HG03060 (cell line): ENCODE data around the gene STXBP2.

Experiments
- ATAC-seq: cut with Tn5 transposase; IDR thresholded peaks from one replicate; pipeline ENCODE4 v1.9.1; 2021; ENCODE audit warnings: low read depth, moderate number of reproducible peaks; ENCODE audit not compliant: unreplicated experiment

The STXBP2 gene

GRCh38 chr19:7612282-7613274 is 24.3 kb upstream of the STXBP2 start:
- ATAC-seq, result no peak

DNA sequence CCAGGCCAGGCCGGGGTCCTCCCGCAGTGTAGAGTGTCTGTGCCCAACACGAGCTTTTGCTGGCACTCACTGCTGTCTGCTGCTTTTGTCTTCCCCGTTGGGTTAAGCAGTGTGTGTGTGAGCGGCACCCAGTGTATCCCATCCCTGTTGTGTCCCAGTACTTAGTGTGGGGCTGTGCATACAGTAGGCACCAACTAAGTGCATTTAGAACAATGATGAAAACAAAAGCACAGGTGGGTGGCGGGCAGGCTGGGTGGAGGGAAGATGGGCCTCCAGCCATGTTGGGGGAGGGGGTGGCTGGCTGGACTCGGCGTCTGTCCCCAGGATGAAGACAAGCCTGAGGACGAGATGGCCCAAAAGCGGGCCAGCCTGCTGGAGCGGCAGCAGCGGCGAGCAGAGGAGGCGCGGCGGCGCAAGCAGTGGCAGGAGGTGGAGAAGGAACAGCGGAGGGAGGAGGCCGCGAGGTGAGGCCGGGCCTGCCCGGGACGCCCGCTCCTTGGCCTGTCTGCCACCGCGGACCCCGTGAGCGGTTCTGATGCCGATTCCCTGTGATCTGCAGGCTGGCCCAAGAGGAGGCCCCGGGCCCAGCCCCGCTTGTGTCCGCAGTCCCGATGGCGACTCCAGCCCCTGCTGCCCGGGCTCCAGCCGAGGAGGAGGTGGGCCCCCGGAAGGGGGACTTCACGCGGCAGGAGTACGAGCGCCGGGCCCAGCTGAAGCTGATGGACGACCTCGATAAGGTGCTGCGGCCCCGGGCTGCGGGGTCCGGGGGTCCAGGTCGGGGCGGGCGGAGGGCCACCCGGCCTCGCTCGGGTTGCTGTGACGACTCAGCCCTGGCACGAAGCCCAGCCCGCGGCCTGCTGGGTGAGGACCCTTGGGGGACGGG is 21.8 kb upstream of the STXBP2 start:
- no peak for ATAC-seq

- no peak for ATAC-seq
These were observed 19.7 kb upstream of the STXBP2 start for GRCh38 chr19:7617172-7617571.

- no peak for ATAC-seq
These were observed 19.2 kb upstream of the STXBP2 start for GRCh38 chr19:7617735-7618134.

DNA sequence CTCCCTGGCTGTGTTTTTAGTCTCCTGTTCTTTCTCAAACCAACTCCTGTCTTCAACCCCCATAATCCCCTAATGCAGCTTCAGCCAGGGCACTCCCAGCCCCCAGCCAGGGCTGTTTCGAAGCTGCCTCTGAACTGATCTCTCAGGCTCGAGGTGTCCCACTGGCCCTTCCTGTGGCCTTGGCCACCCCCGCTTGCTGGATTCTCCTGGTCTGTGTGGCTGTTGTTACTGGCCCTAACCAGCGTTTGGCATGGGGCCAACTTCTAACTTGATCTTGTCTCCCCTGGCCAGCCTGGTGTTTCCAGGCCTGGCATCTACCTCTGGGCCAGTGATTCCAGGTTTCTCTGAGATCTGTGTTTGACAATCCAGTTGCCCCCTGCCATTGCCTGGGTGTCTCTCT is 18.6 kb upstream of the STXBP2 start:
- ATAC-seq, result no peak

DNA sequence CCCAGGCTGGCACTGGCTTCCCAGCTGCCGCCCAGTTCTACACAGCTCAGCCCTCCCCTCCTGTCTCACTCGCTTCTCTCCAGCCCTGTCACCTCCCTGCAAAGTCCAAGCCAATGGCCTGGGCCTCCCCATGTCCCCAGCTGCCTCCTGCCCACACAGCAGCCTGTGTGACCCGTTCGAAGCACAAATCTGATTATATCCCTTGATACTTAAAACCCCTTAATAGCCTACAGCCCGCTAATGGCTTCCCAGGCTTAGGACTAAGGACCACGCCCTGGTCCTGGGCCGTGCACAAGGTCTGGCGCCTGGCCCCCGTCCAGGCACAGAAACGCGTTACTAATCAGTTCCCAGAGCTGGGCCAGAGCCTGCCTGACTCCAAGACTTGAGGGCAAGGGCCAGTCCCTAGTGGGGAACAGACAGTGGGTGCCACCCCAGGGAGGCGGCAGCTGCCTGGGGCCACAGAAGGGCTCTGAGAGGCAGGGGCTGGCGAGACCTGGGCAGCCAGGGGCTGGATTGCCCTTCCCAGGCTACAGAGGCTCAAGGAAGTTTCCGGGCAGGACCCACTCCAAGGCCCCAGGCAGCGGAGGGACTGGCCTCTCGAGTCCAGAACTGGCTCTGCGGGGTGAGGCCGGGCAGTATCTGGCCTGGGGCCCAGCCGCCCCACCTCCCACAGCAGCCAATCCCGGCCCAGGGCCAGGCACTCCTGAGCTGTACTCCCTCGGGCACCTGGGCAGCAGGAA is 18.0 kb upstream of the STXBP2 start:
- ATAC-seq, result no peak

DNA sequence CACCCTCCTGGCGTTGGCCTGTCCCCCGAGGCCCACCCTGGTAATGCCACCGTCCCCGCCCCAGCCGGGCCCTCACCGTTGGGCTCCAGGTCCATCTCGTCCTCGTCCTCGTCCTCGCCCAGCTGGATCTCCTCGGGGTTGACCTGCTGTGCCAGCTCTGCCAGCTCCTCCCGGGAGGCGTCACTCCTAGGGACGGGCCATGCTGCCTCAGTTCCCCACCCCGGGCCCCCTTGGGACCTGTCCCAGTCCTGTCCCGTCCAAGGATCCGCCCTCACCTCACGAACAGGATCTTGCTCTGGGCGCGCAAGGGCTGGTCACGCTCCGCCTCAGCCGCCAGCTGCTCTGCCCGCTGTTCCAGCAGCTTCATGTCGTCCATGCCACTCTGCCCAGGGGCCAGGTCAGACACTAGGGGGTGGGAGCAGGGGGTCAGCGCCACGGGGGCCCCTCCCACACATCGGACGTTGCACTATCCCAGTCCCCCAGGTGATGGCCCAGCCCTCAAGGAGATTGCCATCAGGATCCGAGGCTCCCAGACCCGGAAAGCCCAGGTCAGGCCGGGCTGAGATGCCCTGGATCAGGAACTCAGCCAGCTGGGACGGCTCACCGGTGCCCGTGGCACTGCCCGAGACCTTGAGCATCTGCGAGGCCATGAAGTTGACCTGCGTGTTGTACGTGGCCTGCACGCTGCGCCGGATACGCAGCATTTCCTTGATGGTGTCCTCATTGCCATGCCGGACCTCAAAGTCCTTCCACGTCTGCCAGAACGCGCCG is 17.1 kb upstream of the STXBP2 start:
- no peak for ATAC-seq

DNA sequence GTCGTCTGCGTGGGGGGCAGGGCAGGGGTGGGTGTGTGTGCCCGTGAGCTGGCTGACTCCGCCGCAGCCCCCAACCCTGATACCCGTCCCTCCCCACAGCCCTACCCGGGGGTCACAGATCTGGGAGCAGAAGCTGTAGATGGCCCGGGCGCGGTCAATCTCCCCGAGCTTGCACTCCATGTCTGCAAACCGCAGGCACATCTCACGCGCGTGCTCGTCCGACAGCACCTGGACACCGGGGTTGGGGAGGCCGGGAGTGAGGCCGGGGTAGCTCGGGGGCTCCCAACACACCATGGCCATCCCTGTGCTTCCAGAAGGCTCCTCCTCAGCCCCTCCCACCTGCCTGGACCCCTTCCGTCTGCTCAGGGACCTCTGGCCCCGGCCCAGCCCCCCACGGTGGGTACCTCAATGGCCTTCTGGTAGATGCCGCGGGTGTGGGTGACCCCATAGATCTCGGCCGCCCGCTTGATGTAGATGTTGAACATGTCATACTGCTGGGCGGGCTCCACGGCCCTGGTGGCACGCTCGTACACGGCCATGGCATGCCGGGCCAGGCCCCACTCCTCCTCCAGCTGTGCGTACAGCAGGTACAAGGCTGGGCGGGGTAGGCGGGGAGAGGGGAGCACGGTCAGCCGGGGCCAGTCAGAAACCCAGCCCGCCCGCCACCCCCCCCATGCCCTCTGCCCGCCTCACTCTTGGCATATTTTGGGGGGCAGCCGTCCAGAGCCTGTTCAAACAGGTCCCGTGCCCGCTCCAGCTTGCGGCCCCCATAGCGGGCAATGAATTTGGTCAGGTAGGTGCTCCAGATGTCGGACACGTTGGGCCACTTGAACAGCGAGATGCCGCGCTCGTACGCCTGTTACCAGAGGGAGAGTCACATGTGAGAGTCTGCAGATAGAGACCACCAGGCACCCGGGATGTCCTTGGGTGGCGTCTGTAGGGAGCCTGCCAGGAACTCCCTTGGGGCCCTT is 16.2 kb upstream of the STXBP2 start:
- no peak for ATAC-seq

- no peak for ATAC-seq
These were observed 13.8 kb upstream of the STXBP2 start for GRCh38 chr19:7622933-7623685.

DNA sequence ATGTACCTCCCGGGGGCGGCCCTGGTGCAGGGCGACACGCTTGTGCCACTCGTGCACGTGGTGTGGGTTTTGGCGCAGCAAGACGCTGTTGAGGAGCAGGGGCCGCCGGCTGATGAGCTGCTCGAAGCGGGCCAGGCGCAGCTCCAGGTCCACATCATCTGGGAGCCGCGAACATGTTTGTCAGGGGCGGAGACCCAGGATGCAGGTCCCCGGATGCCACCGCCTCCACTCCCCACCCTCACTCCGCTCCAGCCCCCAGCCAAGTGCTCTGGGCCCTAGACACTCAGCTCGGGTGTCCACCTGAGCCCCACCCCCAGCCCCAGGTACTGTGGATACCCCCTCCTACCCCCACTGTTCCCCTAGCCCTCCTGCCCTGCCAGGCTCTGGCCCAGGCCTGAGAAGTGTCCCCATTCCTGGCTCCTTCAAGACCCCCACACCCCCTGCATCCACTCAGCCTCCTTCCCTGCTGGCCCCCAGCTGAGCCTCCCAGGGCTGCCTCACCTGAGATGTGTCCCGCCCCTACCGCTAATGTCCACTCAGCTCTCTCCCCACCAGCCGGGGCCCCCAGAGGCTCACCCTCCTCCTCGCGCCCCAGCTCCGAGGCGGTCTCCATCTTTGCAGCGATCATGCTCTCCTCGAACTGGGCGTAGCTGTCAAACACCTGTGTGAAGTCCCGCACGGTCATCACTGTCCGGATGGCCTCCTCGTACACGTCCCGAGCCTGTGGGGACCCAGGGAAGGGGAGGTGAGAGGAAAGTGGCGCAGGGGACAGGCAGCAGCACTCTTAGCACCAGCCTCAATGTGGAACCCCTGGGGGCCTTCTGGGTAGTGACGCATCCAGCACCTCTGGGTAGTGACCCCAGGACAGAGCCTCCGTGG is 12.9 kb upstream of the STXBP2 start:
- no peak for ATAC-seq

DNA sequence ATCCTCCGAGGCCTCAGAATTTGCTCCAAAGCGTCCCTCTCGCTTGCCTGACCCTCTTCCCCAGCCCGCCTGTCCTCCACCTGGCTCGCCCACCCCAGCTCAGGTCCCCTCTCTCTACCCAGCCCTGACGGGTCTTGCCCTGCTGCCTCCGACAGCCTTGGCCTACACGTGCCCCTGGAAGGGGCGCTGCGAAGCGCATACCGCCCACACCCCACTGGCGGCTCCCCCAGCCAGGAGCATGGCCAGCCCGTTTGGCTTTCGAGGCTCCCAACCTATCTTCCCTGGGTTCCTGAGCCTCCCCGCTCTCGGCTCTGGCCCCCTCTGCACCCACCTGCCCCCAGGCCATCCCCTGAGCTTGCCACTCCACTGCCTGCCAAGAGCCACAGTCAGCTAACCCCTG is 12.1 kb upstream of the STXBP2 start:
- no peak for ATAC-seq

DNA sequence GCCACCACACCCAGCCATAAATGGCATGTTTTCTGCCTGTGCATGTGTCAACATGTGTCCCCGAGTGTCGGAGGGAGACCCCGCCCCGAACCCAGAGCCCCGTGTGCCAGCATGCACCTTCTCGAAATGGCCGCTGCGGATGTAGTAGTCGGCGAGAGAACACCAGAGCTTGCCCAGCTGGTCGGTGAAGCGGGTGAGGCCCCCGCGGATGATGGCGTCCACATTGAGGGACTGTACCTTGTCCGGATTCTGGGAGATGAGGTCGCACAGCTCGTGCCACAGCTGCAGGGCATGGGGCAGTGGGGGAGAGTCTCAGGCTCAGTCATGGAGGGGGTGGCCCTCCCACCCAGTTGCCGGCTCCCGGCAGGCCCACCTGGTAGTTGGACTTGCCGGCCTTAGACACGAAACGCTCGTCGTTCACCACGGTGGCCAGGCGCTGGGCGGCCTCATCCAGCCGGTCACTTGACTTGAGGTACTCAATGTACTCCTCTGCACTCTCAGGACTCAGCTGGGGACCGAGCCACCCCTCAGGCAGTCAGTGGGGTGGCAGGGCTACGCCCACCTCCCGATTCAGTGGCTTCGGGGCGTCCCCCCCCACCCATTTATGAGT is 11.0 kb upstream of the STXBP2 start:
- no peak for ATAC-seq

- ATAC-seq, result no peak
These were observed 9.7 kb upstream of the STXBP2 start for GRCh38 chr19:7627166-7627565.

DNA sequence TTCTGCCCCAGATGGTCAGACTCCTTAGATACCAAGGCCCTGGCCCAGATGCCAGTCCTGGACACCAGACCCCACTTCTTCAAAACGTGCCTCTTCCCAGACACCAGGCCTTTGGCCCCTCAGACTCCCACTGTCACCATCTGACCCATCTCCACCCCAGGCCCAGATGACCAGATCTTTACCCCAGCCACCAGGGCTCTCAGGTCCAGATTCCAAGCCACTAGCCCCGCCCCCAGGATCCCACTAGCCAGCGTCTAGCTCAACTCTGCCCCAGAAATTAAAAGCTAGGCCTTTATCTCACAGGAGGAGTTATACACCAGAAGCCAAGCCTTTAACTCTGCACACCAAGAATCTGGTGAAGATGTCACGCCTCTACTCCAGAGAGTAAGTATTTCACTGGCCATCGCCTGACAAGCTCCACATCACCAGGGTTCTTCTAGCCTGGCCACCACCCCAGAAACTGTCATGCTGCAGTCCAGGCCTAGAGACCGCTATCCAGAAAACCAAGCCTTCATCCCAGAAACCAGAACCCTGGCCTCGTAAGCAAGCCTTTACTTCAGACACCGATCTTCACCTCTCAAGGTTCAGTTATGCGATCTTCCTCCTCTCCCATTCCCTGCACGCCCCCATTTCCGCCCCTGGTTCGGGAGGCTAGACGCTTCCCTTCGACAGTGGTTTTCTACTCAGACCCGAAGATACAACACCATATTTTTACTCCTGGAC is 8.2 kb upstream of the STXBP2 start:
- ATAC-seq, result no peak

- peak; percentile 96 for ATAC-seq
These were observed 7.4 kb upstream of the STXBP2 start, which contains the start of the genes PET100 and XAB2 for GRCh38 chr19:7629347-7630054. PET100 (plus strand) TSS chr19:7629793; CDS start chr19:7629834, 41 bp downstream. XAB2 (minus strand) TSS chr19:7629545; CDS start chr19:7629527, 18 bp downstream.
